NCI-H2081 treated with DMSO at 0.1 percent for 48 hours (cell line): ENCODE data around the gene CTU2.

Experiments used
- DNase-seq: peaks from one replicate; lab custom pipeline; 2025; lab: John Stamatoyannopoulos, UW

The CTU2 gene

DNA sequence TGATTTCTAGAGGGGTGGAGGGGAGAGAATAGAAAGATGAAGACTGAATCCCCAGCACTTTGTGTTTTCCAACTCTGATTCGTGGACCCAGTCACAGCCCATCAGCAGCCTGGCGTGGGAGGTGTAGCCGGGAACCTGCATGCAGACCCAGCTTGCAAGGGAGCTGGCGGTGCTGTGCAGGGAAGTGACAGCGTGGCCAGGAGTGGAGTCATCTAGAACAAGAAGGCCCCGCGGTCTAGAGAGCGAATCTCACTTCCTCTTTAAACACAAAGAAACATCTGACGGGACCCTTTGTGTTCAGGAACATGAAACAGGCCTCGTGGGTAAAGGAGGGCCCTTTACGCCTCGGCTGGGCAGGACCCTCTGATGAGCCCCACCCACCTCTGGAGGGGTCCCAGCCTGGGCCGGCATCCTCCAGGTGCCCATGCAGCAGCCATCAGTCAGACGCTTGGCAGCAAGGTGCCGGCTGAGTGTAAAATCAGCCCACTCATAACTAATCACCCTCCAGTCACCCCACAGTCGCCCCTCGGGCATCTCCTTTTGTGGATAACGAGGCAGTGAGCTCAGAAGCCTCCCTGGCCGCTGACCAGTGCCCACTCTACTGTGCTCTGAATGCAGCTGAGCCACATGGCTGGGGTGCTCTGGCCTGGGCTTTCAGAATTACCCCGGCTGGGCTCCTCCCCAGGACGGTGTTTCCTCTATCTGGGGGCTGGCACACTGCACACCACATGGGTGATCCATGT is 24.4 kb upstream of the CTU2 start:
- DNase-seq, result no peak

- DNase-seq, result no peak
Observed at GRCh38 chr16:88684569-88685155, 21.6 kb upstream of the CTU2 start.

DNA sequence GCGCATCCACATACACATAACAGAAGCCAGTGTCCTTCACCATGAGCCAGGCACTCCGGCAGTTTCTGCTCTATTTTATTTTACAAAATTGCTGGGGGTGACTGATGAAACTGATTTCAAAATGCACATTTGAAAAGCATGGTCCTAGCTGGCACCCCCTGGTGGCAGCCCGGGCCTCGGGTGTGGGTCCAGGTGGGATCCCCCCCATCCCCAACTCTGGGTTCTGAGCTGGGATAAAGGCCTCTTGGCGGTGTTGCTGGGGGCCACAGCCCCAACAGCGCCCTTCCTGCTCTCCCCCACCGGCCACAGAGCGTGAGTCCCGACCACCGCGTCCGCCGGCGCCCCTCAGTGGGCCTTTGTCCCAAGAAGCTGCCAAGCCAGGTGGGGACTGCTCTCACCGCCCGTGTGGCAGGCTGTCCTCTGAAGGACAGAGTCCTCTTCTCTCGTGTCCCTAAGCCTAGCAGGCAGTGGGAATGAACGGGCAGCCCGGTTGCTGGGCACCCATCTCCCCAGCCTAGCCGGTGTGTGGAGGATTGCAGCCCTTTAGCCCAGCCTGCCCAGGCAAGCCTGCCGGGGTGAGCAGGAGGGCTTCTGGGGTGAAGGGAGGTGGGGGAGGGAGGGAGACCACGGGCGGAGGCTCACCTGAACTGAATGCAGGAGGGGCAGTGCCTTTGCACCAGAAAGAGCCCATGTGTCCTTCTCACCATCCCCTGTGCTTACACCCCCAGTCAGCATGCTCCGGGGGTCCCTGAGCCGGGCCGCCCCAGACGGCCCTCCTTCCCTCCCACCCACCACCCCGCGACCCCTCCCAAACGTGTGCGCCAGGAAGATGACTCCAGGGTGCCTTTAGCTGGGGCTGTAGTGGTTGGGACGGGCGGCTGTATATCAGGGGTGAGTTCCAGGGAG is 20.9 kb upstream of the CTU2 start:
- DNase-seq, result no peak

DNA sequence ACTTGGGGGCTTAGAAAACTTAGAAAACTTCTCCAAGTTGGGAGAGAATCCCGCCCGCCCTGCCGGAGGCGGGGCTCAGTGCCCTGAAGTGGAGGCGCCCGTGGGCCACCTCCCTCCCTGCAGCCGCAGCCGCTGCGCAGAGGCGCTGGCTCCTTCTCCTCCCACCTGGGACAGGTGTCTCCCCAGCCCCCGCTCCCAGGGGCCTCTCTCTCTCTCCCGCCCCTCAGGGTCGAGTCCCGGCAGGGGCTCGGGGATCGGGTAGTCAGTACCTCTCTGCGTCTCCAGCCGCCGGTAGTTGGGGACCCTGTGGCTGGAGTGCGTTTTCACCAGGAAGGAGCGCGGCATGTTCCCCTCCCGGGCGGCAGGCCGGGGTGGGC is 20.3 kb upstream of the CTU2 start:
- DNase-seq, result no peak

DNA sequence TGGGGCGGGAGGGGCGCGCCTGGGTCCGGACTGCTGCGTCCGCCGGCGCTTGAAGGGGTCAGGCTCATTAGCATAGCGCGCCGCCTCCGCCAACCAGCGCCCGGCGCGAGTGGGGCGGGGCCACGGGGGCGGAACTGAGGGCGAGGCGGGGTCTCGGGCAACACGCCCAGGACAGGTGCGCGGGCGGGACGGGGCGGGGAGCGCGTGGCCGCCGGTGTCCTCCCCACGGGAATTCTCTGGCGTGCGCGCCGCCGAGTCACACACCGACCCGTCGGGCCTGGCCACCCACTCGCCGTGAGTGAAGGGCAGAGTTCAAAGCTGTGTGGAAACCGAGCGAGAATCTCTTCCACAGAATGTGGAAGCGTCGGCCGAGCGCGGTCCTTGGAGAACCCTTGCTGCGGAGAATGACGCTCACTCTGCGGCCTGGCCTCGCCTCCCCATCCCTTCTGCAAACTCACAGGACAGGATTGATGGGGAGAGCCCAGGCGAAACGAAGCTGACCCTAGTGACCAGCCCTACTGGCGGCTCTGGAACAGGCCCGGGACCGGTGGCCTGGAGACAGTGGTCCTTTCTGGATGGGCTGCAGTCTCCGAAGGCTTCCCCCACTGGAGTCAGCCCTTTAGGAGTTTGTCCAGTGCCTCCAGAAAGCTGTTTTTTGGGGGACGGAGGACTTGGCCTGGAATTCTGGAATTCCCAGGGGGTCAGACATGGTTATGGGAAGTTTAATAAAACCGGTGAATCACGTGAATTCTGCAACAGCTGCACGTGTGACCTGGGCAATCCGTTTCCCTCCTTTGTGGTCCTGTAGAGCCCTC is 19.7 kb upstream of the CTU2 start, which contains the start of gene SNAI3:
Gene SNAI3 (minus strand): TSS at position 69 of the 815 bp plus-strand sequence. CDS start 101 bp downstream, outside the sequence.
- no peak for DNase-seq

- DNase-seq, result no peak
Observed at GRCh38 chr16:88687254-88687576, 19.1 kb upstream of the CTU2 start.

DNA sequence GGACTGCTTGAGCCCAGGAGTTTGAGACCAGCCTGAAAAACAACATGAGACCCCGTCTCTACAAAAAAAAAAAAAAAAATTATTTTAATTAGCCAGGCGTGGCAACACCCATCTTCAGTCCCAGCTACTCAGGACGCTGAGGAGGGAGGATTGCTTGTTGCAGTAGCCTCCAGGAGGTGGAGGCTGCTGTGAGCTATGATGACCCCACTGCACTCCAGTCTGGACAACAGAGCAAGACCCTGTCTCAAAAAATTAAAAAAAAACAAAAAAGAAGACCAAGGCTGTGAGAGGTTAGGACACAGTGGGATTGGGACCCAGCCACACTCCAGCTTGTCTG is 18.7 kb upstream of the CTU2 start:
- no peak for DNase-seq

DNA sequence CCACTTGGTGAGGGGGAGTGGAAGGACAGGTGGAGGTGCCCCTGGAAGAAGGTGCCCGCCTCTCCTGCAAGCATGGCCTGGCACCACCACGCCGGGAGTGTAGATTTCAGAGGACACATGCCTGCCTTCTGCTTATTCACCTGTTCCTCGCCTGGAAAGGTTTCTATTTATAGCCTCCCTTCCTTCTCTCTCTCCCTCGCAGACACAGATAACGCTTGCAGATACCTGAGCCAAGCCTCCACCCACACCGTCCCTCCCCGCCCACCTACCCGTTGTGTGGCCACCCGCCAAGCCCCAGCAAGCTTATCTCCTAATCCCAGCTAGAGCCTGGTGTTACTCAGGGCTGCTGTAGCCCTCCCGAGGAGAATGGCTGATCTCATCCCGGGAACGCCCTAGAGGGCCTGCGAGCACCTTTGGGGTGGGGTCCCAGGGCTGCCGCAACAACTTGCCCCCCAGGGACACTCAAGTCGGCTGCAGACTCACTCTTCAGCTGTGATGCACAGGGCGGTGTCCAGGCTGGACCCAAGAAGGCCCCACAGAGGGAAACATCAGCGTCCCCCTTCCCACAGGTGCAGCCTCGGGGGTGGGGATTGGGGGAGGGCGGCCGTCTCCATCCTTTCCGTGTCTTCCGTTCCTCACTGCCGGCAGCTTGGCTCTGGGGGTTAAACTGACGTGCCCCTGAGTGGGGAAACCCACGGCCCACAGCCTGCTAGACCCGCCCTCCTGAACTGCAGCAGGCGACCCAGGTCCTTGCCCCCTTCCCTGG is 18.1 kb upstream of the CTU2 start:
- no peak for DNase-seq

- no peak for DNase-seq
Observed at GRCh38 chr16:88690341-88691128, 15.8 kb upstream of the CTU2 start.

GRCh38 chr16:88691129-88691813 is 15.0 kb upstream of the CTU2 start:
- no peak for DNase-seq

GRCh38 chr16:88691924-88692560 is 14.3 kb upstream of the CTU2 start:
- no peak for DNase-seq

GRCh38 chr16:88692861-88693260 is 13.4 kb upstream of the CTU2 start:
- DNase-seq, result no peak

- no peak for DNase-seq
Observed at GRCh38 chr16:88693420-88694177, 12.7 kb upstream of the CTU2 start.

GRCh38 chr16:88694221-88695087 is 11.8 kb upstream of the CTU2 start:
- no peak for DNase-seq

- no peak for DNase-seq
Observed at GRCh38 chr16:88695218-88695617, 11.1 kb upstream of the CTU2 start.

- DNase-seq, result no peak
Observed at GRCh38 chr16:88695753-88696152, 10.6 kb upstream of the CTU2 start.

- no peak for DNase-seq
Observed at GRCh38 chr16:88696441-88696840, 9.9 kb upstream of the CTU2 start.
